Liver (tissue), 9 donors: Measurements from ENCODE around the gene UBE2D1. TPM values are rescaled to one million over a fixed set of nuclear protein-coding genes. Genes with fewer than 3 reads are reported as not detected.

ENCODE experiments used
- DNase-seq: peaks from one replicate; pipeline ENCODE4 v3.0.0-alpha.2; 2017; ENCODE audit warnings: low spot score
- H3K27ac ChIP-seq, 2 donors: one replicate each; pipeline ENCODE4 v1.7.0; 2013; ENCODE audit warnings: inconsistent platforms in 2 of 2, low read length in 2 of 2, control low read depth in 1 of 2, low read depth in 1 of 2, mild to moderate bottlenecking in 1 of 2
- H3K27me3 ChIP-seq, 4 donors: one replicate each; pipeline versions ENCODE4 v1.6.1 to v1.7.0; 2013; ENCODE audit warnings: low read length in 3 of 4, inconsistent platforms in 1 of 4, mild to moderate bottlenecking in 1 of 4, moderate library complexity in 1 of 4; ENCODE audit not compliant: control insufficient read depth in 4 of 4, insufficient read depth in 4 of 4
- H3K36me3 ChIP-seq, 4 donors: one replicate each; pipeline versions ENCODE4 v1.6.1 to v1.7.0; 2013; ENCODE audit warnings: low read length in 3 of 4, mild to moderate bottlenecking in 3 of 4, low read depth in 1 of 4, moderate library complexity in 1 of 4; ENCODE audit not compliant: control insufficient read depth in 4 of 4, insufficient read depth in 3 of 4
- H3K4me1 ChIP-seq, 4 donors: one replicate each; pipeline versions ENCODE4 v1.6.1 to v1.7.0; 2013; ENCODE audit warnings: low read length in 3 of 4, mild to moderate bottlenecking in 3 of 4, moderate library complexity in 1 of 4; ENCODE audit not compliant: control insufficient read depth in 4 of 4, insufficient read depth in 4 of 4
- H3K4me3 ChIP-seq, 3 donors: one replicate each; pipeline versions ENCODE4 v1.6.1 to v1.7.0; 2013; ENCODE audit warnings: low read length in 3 of 3, control low read depth in 1 of 3, low read depth in 1 of 3, mild to moderate bottlenecking in 1 of 3
- H3K9ac ChIP-seq, 2 donors: one replicate each; pipeline ENCODE4 v1.7.0; 2013; ENCODE audit warnings: low read length in 2 of 2, mild to moderate bottlenecking in 2 of 2, moderate library complexity in 2 of 2, control low read depth in 1 of 2, low read depth in 1 of 2
- H3K9me3 ChIP-seq, 4 donors: one replicate each; pipeline versions ENCODE4 v1.6.1 to v1.7.0; 2013; ENCODE audit warnings: low read length in 3 of 4; ENCODE audit not compliant: control insufficient read depth in 4 of 4
- EGR1 ChIP-seq, 2 donors: IDR thresholded peaks; 2 replicates each; pipeline ENCODE4 v1.6.1; 2016 to 2018; ENCODE audit warnings: antibody characterized with exemption in 2 of 2, low read depth in 2 of 2
- FOXA1 ChIP-seq: IDR thresholded peaks from 2 replicates; pipeline ENCODE4 v1.6.1; 2016; ENCODE audit warnings: antibody characterized with exemption
- FOXA2 ChIP-seq: IDR thresholded peaks from 2 replicates; pipeline ENCODE4 v1.6.1; 2016; ENCODE audit warnings: antibody characterized with exemption
- GABPA ChIP-seq, 2 donors: IDR thresholded peaks in 1 of 2; conservative IDR thresholded peaks in 1 of 2; 2 replicates each; pipeline ENCODE4 v1.6.1; 2016; ENCODE audit warnings: antibody characterized with exemption in 2 of 2, mild to moderate bottlenecking in 1 of 2, moderate library complexity in 1 of 2
- HNF4A ChIP-seq, 2 donors: conservative IDR thresholded peaks; 2 replicates each; pipeline ENCODE4 v1.6.1; 2016; ENCODE audit warnings: antibody characterized with exemption in 2 of 2, mild to moderate bottlenecking in 2 of 2
- HNF4G ChIP-seq: IDR thresholded peaks from 2 replicates; pipeline ENCODE4 v1.6.1; 2016; ENCODE audit warnings: antibody characterized with exemption
- JUND ChIP-seq, 2 donors: IDR thresholded peaks; 2 replicates each; pipeline ENCODE4 v1.6.1; 2016; ENCODE audit warnings: antibody characterized with exemption in 2 of 2
- NR2F2 ChIP-seq: IDR thresholded peaks from 2 replicates; pipeline ENCODE4 v1.6.1; 2016; ENCODE audit warnings: antibody characterized with exemption
- RAD21 ChIP-seq, 2 donors: IDR thresholded peaks; 2 replicates each; pipeline ENCODE4 v1.6.1; 2016; ENCODE audit warnings: antibody characterized with exemption in 2 of 2, mild to moderate bottlenecking in 2 of 2
- RXRA ChIP-seq, 2 donors: IDR thresholded peaks; 2 replicates each; pipeline ENCODE4 v1.6.1; 2017 to 2018; ENCODE audit warnings: antibody characterized with exemption in 2 of 2, mild to moderate bottlenecking in 1 of 2
- SP1 ChIP-seq: IDR thresholded peaks from 2 replicates; pipeline ENCODE4 v1.6.1; 2018; ENCODE audit warnings: antibody characterized with exemption, mild to moderate bottlenecking
- TAF1 ChIP-seq: conservative IDR thresholded peaks from 2 replicates; pipeline ENCODE4 v1.6.1; 2016; ENCODE audit warnings: antibody characterized with exemption, mild to moderate bottlenecking
- YY1 ChIP-seq: IDR thresholded peaks from 2 replicates; pipeline ENCODE4 v1.6.1; 2016; ENCODE audit warnings: antibody characterized with exemption, mild to moderate bottlenecking
- WGBS: extraction: QIAGEN DNeasy Blood & Tissue Kit; methylation state at CpG from one replicate; pipeline ENCODE4 v1.1.7; 2013; 5-methylcytosine and 5-hydroxymethylcytosine counted together
- polyA plus RNA-seq, 2 donors: library from polyadenylated mRNA; stranded (reverse) in 1 of 2; unstranded in 1 of 2; fragments of 200-250 nt in 1 of 2; fragments of >200 nt in 1 of 2; fragmentation: Nextera tagmentation in 1 of 2; extraction: Ambion mirVana in 1 of 2; gene quantifications; one replicate each; pipeline versions ENCODE4 v1.2.1 to v1.2.3, GENCODE V29; 2013 to 2015
- total RNA-seq, 2 donors: library from RNA; depleted of rRNA; stranded (reverse); fragments of >200 nt; gene quantifications; one replicate each; pipeline ENCODE4 v1.2.3, GENCODE V29; 2014
- TF ChIP-seq, protein P1 (sequence below): IDR thresholded peaks from 2 replicates; pipeline ENCODE4 v1.6.1; 2016; ENCODE audit warnings: antibody characterized with exemption
- TF ChIP-seq, protein P2 (sequence below): fragments of 150-350 bp; IDR thresholded peaks from 2 replicates; pipeline ENCODE4 v1.5.1; 2017; ENCODE audit warnings: improper control_type of control experiment, low read depth, low read length; ENCODE audit not compliant: missing input control
- TF ChIP-seq, protein P3 (sequence below): IDR thresholded peaks from 2 replicates; pipeline ENCODE4 v1.6.1; 2016; ENCODE audit warnings: antibody characterized with exemption
- TF ChIP-seq, protein P4 (sequence below): IDR thresholded peaks from 2 replicates; pipeline ENCODE4 v1.6.1; 2016; ENCODE audit warnings: antibody characterized with exemption
- TF ChIP-seq, protein P5 (sequence below): IDR thresholded peaks from 2 replicates; pipeline ENCODE4 v1.6.1; 2016; ENCODE audit warnings: antibody characterized with exemption, mild to moderate bottlenecking
- donor health status: healthy.
- donor health status: healthy.
- donor health status: healthy.
- donor health status: healthy.
- donor health status: healthy.

The UBE2D1 gene
- total and polyA plus RNA-seq, 4 donors: 3.5 to 6.8 (median 5.8) TPM

DNA sequence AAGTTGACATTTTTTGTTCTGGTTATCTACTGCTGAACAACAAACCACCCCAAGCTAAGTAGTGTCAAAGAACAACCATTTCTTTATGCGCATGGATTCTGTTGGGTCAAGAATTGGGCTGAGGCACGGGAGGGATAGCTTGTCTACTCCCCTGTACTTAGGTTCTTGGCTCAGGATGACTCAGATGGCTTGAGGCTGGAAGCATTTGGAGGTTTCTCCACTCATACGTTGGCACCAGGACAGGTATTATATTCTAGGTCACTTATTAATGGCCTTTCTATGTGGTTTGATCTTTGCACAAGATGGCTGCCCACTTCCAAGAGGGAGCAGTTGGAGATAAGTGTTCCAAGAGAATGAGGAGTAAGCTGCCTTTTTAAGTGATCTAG lies 38.6 kb downstream of the UBE2D1 start:
- no peak overlapping the region for H3K27ac ChIP-seq
- H3K27me3 ChIP-seq: no peaks in the 10 kb centered on the region
- no peak overlapping the region for H3K4me3 ChIP-seq
- no peaks in the 10 kb centered on the region for H3K9me3 ChIP-seq
- no peak overlapping the region for H3K9ac ChIP-seq
- H3K4me1 ChIP-seq: no peaks in the 10 kb centered on the region
- TF ChIP-seq, protein P1, sequence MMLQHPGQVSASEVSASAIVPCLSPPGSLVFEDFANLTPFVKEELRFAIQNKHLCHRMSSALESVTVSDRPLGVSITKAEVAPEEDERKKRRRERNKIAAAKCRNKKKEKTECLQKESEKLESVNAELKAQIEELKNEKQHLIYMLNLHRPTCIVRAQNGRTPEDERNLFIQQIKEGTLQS: no peak
- TF ChIP-seq, protein P2, sequence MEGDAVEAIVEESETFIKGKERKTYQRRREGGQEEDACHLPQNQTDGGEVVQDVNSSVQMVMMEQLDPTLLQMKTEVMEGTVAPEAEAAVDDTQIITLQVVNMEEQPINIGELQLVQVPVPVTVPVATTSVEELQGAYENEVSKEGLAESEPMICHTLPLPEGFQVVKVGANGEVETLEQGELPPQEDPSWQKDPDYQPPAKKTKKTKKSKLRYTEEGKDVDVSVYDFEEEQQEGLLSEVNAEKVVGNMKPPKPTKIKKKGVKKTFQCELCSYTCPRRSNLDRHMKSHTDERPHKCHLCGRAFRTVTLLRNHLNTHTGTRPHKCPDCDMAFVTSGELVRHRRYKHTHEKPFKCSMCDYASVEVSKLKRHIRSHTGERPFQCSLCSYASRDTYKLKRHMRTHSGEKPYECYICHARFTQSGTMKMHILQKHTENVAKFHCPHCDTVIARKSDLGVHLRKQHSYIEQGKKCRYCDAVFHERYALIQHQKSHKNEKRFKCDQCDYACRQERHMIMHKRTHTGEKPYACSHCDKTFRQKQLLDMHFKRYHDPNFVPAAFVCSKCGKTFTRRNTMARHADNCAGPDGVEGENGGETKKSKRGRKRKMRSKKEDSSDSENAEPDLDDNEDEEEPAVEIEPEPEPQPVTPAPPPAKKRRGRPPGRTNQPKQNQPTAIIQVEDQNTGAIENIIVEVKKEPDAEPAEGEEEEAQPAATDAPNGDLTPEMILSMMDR: no peak
- no peak for TF ChIP-seq EGR1 (IDR thresholded peaks at IDR 0.05; ENCODE audit: low read depth in 2 of 2)
- no peak for TF ChIP-seq HNF4A (conservative IDR thresholded peaks at IDR 0.05)
- TF ChIP-seq JUND (IDR thresholded peaks at IDR 0.05): no peak
- no peak for TF ChIP-seq FOXA1
- TF ChIP-seq YY1: no peak
- no peak for TF ChIP-seq NR2F2
- no peak for TF ChIP-seq HNF4G
- no peak for TF ChIP-seq TAF1
- TF ChIP-seq, protein P3, sequence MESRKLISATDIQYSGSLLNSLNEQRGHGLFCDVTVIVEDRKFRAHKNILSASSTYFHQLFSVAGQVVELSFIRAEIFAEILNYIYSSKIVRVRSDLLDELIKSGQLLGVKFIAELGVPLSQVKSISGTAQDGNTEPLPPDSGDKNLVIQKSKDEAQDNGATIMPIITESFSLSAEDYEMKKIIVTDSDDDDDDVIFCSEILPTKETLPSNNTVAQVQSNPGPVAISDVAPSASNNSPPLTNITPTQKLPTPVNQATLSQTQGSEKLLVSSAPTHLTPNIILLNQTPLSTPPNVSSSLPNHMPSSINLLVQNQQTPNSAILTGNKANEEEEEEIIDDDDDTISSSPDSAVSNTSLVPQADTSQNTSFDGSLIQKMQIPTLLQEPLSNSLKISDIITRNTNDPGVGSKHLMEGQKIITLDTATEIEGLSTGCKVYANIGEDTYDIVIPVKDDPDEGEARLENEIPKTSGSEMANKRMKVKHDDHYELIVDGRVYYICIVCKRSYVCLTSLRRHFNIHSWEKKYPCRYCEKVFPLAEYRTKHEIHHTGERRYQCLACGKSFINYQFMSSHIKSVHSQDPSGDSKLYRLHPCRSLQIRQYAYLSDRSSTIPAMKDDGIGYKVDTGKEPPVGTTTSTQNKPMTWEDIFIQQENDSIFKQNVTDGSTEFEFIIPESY: no peak
- TF ChIP-seq FOXA2: no peak
- TF ChIP-seq, protein P4, sequence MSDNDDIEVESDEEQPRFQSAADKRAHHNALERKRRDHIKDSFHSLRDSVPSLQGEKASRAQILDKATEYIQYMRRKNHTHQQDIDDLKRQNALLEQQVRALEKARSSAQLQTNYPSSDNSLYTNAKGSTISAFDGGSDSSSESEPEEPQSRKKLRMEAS: no peak
- no peak for TF ChIP-seq GABPA (IDR thresholded peaks at IDR 0.05 in 1 of 2, conservative IDR thresholded peaks at IDR 0.05 in 1 of 2)
- no peak for TF ChIP-seq RAD21 (IDR thresholded peaks at IDR 0.05)
- TF ChIP-seq, protein P5, sequence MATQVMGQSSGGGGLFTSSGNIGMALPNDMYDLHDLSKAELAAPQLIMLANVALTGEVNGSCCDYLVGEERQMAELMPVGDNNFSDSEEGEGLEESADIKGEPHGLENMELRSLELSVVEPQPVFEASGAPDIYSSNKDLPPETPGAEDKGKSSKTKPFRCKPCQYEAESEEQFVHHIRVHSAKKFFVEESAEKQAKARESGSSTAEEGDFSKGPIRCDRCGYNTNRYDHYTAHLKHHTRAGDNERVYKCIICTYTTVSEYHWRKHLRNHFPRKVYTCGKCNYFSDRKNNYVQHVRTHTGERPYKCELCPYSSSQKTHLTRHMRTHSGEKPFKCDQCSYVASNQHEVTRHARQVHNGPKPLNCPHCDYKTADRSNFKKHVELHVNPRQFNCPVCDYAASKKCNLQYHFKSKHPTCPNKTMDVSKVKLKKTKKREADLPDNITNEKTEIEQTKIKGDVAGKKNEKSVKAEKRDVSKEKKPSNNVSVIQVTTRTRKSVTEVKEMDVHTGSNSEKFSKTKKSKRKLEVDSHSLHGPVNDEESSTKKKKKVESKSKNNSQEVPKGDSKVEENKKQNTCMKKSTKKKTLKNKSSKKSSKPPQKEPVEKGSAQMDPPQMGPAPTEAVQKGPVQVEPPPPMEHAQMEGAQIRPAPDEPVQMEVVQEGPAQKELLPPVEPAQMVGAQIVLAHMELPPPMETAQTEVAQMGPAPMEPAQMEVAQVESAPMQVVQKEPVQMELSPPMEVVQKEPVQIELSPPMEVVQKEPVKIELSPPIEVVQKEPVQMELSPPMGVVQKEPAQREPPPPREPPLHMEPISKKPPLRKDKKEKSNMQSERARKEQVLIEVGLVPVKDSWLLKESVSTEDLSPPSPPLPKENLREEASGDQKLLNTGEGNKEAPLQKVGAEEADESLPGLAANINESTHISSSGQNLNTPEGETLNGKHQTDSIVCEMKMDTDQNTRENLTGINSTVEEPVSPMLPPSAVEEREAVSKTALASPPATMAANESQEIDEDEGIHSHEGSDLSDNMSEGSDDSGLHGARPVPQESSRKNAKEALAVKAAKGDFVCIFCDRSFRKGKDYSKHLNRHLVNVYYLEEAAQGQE: no peak
- 94% methylated on average over 3 of the region's 3 CpGs for WGBS
- H3K36me3 ChIP-seq: no peaks in the 10 kb centered on the region
- no peak for DNase-seq

DNA sequence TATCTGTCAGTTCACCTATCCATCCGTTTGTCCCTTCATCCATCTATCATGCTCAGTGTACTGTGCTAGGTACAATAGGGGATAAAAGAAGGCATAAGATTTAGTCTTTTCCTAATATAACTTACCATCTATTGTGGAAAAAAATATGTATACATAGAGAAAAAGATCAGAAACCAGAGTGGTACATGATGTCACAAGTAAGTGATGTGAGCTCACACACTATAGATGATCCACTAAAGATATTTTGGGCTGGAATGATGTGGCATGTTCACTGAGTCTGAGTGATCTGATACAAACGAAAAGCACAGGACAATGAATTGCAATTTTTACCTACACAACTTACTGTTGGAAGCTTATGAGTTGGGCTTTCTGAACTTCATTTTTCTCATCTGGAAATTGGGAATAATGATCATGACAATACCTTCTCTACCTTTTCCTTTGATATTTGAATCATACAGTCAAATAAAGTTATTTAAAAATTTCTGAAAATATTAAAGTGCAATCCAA lies 47.7 kb downstream of the UBE2D1 start:
- no peaks in the 10 kb centered on the region for H3K9me3 ChIP-seq
- no peak overlapping the region for H3K9ac ChIP-seq
- TF ChIP-seq, protein P4: no peak
- no peak for TF ChIP-seq HNF4G
- TF ChIP-seq, protein P3: no peak
- TF ChIP-seq SP1: no peak
- TF ChIP-seq, protein P2: no peak
- TF ChIP-seq YY1: no peak
- no peak for TF ChIP-seq RXRA (IDR thresholded peaks at IDR 0.05)
- TF ChIP-seq HNF4A (conservative IDR thresholded peaks at IDR 0.05): no peak
- no peak for TF ChIP-seq EGR1 (IDR thresholded peaks at IDR 0.05; ENCODE audit: low read depth in 2 of 2)
- TF ChIP-seq JUND (IDR thresholded peaks at IDR 0.05): no peak
- peaks cover 2 to 20% (median 13%) of the 10 kb centered on the region in 4 donors for H3K4me1 ChIP-seq
- no peaks in the 10 kb centered on the region for H3K36me3 ChIP-seq
- no peak overlapping the region for H3K27ac ChIP-seq
- no peak for DNase-seq
- 86% methylated on average over 2 of the region's 2 CpGs for WGBS
- H3K4me3 ChIP-seq: no peak overlapping the region
- H3K27me3 ChIP-seq: no peaks in the 10 kb centered on the region
